HS-27A (cell line): ENCODE data around the gene PCDHGC3.
A peak's percentile ranks its signal among the peaks of the same experiment; 100 is the strongest.

Experiments used
- DNase-seq: peaks from one replicate; pipeline ENCODE4 v3.0.0-alpha.2; 2012; ENCODE audit warnings: low read depth, missing footprints

PCDHGC3 gene

GRCh38 chr5:141523991-141524390 lies 48.2 kb downstream of the PCDHGC3 start:
- DNase-seq, result no peak

GRCh38 chr5:141524604-141525597 lies 49.1 kb downstream of the PCDHGC3 start:
- peak; percentile 58 for DNase-seq

GRCh38 chr5:141525653-141526052 lies 49.9 kb downstream of the PCDHGC3 start:
- no peak for DNase-seq

- DNase-seq, result no peak
Observed at GRCh38 chr5:141527426-141527825, 51.7 kb downstream of the PCDHGC3 start.
